GM19455 (cell line): ENCODE data around the gene ITPK1.

Source experiments
- ATAC-seq: cut with Tn5 transposase; IDR thresholded peaks from one replicate; pipeline ENCODE4 v1.9.1; 2021; ENCODE audit not compliant: unreplicated experiment

Gene ITPK1

GRCh38 chr14:92994131-92994676 is 121.5 kb downstream of the ITPK1 start:
- ATAC-seq = no peak

- no peak for ATAC-seq
Observed at GRCh38 chr14:92993302-92993701, 122.4 kb downstream of the ITPK1 start.

- ATAC-seq = no peak
Observed at GRCh38 chr14:92991536-92991935, 124.2 kb downstream of the ITPK1 start.

GRCh38 chr14:92990456-92991430 is 125.0 kb downstream of the ITPK1 start:
- ATAC-seq = no peak

GRCh38 chr14:92988786-92989755 is 126.7 kb downstream of the ITPK1 start:
- no peak for ATAC-seq

- no peak for ATAC-seq
Observed at GRCh38 chr14:92987713-92988510, 127.8 kb downstream of the ITPK1 start.

GRCh38 chr14:92987148-92987570 is 128.6 kb downstream of the ITPK1 start:
- ATAC-seq = no peak

GRCh38 chr14:92986254-92987147 is 129.2 kb downstream of the ITPK1 start:
- no peak for ATAC-seq

GRCh38 chr14:92985521-92985920 is 130.2 kb downstream of the ITPK1 start:
- no peak for ATAC-seq

- no peak for ATAC-seq
Observed at GRCh38 chr14:92984896-92985295, 130.8 kb downstream of the ITPK1 start.

GRCh38 chr14:92984082-92984788 is 131.5 kb downstream of the ITPK1 start:
- no peak for ATAC-seq

- no peak for ATAC-seq
Observed at GRCh38 chr14:92982956-92983355, 132.8 kb downstream of the ITPK1 start.

- no peak for ATAC-seq
Observed at GRCh38 chr14:92981726-92982125, 134.0 kb downstream of the ITPK1 start.

- ATAC-seq = no peak
Observed at GRCh38 chr14:92980866-92981265, 134.9 kb downstream of the ITPK1 start.

GRCh38 chr14:92978229-92979021 is 137.3 kb downstream of the ITPK1 start:
- ATAC-seq = no peak

- ATAC-seq = no peak
Observed at GRCh38 chr14:92976268-92976667, 139.5 kb downstream of the ITPK1 start.

GRCh38 chr14:92974541-92975345 is 141.0 kb downstream of the ITPK1 start:
- ATAC-seq = no peak
